Right renal pelvis (tissue), 4 donors: ENCODE results near the gene ITPR3. TPM values are rescaled to one million over a fixed set of nuclear protein-coding genes. Genes with fewer than 3 reads are reported as not detected.
A peak's percentile ranks its signal among the peaks of the same experiment; 100 is the strongest.

Experiments used
- DNase-seq, 4 donors: peaks; one replicate each; pipeline ENCODE4 v3.0.0-alpha.2; 2013; ENCODE audit warnings: low read depth in 4 of 4, low spot score in 3 of 4, missing footprints in 1 of 4
- polyA plus RNA-seq, 4 donors: library from polyadenylated mRNA; unstranded; fragments of 120-200 nt; gene quantifications; one replicate each; pipeline ENCODE4 v1.2.1, GENCODE V29; 2013; ENCODE audit not compliant: insufficient read length in 4 of 4

Gene ITPR3
- 1 to 10 TPM; 7.5 to 9.2 (median 8.7) TPM for polyA plus RNA-seq

DNA sequence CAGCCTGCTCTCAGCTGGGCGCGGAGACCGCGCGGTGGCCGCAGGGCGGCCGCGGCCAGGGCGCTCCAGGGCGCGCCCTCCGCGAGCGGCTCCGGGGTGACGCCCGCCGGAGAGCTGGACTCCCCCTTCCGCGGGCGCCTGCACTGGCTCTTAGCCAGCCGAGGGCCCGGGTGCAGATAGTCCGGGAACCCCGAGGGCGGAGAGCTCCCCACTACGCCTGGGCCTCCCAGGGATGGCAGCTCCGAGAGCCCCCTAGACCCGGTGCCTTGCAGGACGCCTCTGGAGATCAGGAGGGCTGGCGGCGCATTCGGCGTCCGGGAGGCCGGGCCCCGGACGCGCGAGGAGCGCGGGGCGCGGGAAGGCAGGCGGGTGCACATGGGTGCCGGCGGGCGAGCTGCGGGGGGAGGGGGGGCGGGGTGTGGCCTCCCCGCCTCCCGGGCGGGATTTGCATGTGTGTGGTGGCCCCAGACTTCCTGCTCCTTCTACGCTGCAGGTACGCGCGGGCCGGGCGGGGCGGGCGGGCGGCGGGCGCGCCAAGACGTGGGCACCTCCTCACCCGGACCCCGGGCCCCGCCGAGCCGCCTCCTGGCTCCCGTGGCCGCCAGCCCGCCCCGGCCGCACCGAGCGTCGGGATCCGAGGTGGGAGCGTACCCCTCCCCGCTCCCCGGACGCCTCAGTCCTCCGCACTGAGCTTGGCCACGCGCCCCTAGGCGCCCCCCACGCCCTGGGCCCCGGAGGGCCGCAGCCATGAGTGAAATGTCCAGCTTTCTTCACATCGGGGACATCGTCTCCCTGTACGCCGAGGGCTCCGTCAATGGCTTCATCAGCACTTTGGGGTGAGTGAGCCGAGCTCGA, at the start of gene ITPR3:
TSS of gene ITPR3 (plus strand) at position 467 of the 855 bp plus-strand sequence. CDS start at position 748, 281 bp downstream.
- DNase-seq, result no peak

DNA sequence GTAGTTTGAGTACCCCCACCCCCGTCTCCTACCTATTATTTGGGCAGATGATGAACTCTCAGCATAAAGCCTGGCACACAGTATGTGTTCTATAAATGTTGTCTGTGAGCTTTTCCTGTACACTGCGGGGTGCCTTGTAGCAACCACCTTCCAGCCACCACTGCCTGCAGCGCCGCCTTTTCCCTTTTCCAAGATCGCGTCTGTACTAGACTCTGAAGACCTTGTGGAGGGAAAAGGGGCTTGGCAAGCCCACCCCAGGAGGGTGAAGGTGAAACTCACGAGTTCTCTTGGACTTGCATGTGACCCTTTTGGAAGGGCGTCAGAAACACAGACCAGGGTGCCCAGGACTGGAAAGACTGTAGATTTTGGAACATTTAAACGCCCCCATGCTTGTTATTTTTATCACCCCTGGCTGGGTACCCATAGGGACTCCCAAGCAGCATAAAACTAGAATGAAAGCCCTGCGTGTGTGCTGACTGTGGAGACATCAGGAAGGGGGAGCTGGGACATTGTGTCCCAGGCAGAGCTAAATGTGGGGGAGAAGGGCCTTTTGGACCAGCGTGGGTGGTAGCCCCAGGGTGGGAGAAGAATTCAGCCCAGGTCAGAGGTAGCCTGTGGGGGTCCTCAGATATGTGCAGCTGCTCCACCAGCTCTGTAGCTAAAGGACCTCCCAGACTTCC, 49.3 kb upstream of the ITPR3 start:
- no peak for DNase-seq

DNA sequence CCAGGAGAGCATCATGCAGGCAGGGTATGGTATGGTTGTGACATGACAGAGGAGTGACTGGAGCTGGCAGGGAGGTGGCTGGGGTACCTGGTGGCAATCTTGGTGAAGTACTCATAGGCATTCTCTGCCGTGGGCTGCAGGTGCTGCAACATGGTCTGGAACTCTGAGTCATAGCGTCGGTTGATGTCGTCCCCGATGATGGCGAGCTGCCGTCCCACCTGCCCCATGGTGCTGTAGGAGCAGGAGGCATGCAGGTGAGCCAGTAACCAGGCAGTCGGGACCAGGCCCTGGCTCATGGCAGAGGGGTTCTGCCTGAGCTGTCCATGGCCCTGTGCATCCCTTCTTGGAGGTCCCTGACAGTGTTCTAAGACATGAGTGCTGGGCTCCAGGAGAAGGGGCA, 45.9 kb upstream of the ITPR3 start:
- no peak for DNase-seq

DNA sequence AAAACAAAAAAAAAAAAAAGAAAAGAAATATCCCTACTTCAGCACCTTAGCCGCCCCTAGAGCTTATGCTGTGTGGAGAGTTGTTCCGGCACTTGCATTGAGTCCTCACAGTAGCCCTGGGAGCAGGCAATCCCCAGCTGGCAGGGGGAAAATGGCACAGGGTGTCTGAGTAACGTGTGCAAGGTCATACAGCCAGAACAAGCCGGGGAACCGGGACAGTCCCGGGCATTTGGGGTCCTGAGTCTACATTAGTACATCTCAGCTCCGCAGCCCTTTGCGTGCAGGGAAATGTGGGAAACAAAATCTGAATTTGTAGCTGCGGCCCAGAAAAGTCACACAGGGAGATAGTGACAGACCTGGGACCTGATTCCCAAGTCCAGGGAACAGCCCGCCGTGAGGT, 44.5 kb upstream of the ITPR3 start:
- no peak for DNase-seq

DNA sequence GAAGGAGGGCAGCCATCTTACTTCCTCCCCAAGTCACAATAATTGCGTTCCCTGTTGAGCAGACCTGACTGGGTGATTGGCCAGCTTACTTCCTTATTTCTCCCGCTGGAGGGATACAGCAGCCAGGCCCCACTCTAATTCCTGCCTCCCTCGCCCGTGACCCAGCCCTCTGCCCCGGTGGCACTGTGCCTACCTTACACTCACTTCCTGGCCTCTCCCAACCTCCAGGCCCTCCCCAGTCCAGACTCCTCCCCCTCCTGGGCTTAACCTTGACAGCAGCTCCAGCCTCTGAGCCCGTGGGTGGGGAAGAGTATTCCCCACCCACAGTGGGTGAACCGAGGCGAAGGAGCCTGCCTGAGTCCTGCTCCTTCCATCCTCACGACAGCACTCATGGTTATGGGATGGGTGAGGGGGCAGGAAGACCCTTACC, 44.0 kb upstream of the ITPR3 start:
- DNase-seq, result no peak

DNA sequence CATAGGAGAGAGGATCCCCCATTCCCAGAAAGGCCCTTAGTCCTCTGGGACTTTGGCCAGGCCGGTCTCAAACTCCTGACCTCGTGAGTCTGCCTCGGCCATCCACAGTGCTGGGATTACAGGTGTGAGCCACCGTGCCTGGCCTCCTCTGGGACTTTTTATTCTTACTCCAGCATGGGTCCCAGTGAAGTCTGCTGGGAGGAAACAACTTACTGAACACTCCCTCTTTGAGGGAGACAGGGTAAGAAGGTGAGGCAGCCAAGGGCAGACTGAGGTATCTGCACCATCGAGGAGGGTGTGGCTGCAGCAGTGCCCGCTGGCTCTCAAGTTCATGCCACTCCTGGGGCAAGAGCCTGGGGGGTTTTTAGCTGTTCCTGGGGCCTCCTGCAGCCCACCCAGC, 43.4 kb upstream of the ITPR3 start:
- no peak for DNase-seq

DNA sequence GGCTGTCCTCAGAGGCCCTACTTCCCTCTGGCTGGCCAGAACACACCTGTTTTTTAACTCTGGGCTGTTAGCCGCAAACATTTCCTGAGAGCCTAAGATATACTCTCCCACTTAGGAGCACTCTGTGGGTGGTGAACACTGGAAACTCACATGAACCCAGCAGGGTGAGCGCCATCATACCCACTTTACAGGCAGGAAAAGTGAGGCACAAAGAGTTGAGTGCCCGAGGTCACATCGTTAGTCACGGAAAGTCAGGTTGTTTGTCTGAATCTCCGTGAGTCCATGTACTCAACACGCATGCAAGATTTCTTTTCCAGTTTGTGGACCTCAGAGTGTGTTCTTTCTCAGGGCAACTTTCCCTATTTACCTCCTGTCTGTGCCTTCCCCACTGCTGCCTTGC, 43.0 kb upstream of the ITPR3 start:
- no peak for DNase-seq

DNA sequence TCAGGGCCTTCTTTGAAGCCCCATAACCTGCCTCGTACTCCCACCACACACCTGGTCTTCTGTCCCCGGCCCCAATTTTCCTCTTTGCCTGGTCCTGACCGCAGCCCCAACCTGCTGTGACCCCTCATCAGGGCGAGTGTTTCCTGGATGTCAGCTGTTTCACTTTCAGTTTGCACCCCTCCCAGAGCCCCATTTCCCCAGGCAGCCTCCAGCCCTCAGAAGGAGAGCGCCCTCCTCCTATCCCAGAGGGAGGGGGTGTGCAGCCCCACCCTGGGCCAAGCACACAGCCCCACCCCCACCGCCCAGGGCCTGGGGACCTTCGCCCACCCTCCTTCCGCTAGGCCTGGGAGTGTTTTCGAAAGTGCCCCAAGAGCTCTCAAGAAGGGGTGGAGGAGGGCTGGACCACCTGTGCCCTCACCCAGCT, 42.5 kb upstream of the ITPR3 start:
- no peak for DNase-seq

DNA sequence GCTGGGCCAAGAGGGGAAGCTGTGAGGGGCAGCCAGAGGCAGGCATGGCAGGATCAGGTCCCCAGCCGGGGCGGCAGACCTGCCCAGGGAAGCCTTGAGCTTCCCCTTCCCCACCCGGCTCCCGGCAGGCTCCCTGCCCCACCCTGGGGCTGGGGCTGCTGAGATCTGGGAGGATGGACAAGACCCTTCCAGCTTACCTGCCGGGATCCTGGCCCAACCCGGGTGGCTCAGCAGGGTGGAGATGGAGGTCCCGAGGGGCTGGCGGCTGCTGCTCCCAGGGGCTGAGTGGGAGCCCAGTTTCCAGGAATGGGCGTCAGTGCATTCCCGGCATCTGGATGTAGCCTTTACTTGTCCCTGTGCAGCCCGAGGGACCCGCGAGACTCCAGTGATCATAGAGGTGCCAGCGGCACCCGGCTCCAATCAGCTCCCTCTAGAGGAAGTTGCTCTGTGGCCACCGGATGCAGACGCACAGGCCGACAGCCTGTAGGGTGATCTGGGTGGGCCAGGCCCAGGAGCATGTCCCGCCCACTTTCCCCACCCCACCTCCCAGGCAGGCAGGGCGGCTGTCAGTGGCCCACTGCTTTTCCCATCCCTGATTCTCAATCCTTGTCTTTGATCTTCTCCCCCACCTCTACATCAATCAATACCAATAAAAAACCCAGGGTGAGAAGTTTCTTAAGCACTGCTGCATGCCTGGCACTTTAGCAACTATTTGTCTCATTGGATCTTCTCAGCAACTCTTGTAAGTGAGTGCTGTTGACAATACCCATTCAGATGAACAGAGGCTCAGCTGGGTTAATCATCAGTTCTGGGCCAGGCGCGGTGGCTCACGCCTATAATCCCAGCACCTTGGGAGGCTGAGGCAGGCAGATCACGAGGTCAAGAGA, 41.1 kb upstream of the ITPR3 start, which contains the start of gene BAK1:
TSS of gene BAK1 (minus strand) at position 449 of the 887 bp plus-strand sequence. CDS start 2,672 bp downstream, outside the sequence.
- peak in 2 of 4 donors; percentile 68 to 84 for DNase-seq

DNA sequence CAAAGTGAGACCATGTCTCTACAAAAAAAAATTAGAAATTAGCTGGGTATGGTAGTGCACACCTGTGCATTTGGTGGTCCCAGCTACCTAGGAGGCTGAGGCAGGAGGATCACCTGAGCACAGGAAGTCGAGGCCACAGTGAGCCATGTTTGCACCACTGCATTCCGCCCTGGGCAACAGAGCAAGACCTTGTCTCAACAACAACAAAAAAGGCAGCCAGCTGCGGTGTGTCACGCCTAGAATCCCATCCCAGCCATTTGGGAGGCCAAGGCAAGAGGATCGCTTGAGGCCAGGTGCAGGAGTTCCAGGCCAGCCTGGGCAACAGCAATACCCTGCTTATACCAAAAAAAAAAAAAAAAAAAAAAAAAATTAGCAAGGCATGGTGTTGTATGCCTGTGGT, 39.9 kb upstream of the ITPR3 start:
- DNase-seq, result no peak

DNA sequence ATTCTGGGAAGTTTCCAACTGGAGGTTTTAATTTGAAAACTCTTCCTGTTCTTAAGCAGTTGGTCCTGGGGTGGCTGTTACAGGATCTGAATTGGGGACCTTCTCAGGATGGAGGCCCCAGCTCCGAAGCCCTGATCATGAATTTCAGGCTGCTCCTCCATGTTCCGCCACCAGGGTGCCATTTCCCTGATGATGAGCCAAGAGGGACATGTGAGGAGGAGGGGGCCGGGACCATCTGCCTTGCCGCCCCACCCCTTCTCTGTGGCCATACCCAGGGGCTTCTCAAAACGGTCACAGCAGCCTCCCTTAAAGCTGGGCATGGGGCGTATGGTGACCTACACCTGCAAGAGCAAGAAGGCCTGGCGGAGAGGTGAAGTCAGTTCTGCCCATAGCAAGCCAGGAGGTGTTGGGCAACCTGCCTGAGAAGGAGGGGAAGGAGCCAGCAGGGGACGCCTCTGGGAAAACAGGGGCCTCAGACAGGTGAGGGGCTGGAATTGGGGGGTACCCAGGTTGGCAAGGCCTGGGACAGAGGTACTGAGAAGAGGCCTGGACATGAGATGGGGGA, 37.4 kb upstream of the ITPR3 start:
- DNase-seq, result no peak

DNA sequence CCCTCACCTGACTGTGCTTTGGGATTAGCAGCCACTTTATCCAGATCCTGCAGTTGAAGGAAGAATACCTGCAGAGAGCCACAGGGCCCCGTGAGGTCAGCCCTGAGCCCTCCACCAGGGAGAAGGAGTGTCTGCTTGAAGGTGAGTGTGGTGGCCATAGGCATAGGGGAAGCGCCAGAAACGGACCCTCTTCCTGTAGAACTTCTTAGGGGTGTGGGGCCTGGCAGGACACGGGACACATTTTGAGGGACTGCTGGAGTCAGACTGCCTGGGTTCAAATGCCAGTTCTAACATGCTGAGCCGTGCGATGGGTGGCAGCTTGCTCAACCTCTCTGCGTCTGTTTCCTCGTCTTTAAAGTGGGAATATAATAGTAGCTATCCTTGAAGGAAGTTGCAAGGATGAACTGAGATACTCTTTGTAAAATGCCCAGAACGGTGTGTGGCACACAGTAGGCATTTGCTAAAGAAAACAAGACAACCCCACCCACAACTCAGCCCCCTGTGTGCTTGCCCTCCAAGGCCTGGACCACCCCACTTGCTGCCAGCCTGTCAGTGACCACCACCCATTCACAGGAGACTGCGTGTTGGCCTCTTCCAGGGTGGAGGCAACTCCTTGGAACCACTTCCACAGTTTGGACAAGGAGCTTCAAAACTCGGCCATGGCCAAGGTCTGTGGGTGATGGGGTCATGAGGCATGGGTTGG, 36.3 kb upstream of the ITPR3 start:
- DNase-seq, result no peak

DNA sequence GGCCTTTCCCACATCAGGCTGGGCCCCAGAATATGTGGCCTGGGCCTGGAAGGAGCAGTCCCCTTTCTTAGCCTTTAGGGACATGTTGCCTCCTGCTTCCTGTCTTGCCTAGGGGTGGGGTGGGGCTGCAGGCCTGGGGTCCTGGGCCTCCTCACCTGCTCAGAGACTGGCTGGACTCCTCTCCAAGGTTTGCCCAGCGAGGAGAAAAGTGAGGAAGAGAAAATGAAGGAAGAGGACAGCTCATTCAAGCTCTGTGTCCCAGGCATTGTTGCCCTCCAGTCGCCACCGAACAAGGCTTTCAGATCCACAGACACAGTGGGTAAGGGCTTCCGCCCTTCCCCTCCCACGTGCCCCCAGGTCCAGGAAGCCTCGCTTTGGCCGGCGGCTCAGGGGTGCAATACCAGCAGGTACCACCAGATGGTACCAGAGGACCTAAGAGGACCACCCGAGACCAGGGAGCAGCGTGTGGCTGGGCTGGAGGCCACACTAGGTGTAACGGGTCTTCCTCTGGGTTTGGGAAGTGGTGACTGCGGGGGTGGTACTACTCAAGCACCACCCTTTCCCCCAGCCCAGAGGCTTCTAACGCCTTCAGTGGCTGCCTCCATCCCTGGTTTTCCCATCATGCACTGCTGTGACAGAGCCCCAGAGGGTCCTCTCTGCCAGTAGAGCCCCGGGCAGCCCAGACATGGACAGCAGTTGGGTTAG, 35.6 kb upstream of the ITPR3 start:
- peak in 1 of 4 donors; percentile 72 for DNase-seq

DNA sequence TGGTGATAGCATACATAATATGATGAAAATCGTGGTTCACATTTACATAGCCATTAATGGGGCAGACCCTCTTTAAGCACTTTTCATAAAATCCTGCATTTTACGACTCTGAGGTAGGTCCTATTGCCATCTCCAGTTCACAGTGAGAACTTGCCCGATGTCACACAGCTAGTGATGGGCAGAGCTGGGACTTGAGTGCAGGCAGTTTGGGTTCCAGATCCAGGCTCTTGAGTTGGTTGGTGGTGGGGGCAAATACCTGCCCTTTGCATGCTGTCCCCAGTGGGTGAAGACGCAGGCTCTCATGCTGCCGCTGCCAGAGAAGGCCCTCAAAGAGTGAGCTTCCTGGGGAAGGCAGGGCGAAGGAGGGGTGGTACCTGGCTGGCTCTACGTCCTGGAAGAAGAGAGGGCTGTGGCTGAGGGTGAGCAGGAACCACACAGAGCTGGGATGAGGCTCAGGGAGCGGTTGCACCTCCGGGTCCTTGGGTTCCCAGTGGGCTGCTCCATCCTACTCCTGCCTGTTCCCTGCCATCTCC, 34.9 kb upstream of the ITPR3 start:
- no peak for DNase-seq

DNA sequence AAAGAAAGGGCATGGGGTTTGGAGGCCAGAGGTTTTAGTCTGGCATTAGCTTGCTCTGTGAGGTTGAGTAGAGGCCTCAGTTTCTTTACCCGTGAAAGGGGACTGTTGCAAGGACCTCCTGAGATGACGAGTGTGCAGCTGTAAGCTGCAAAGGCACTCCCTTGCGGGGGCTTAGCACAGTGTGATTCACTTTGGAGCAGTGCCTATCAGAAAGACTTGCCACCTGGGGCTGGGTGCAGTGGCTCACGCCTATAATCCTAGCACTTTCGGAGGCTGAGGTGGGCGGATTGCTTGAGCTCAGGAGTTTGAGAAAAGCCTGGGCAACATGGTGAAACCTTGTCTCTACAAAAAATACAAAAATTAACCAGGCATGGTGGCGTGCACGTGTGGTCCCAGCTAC, 33.6 kb upstream of the ITPR3 start:
- DNase-seq, result no peak

DNA sequence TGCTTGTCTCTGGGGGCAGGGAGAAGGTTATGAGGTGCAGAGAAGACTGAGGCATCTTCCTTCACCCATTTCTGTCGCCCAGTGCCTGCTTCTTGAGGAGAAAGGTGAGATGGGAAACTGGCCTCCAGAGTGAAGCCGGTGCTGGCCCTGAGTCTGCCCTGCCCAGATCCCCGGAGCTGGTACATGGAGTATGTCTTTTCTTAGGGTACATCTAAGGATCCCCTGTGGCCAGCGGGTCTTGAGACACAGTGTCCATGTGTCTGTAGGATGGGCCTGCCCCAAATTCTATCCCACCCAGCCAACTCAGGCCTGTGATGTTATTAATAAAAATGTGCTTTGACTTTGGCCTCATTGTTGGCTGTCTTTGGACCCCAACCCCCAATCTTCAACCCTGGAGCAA, 32.2 kb upstream of the ITPR3 start:
- DNase-seq, result no peak

DNA sequence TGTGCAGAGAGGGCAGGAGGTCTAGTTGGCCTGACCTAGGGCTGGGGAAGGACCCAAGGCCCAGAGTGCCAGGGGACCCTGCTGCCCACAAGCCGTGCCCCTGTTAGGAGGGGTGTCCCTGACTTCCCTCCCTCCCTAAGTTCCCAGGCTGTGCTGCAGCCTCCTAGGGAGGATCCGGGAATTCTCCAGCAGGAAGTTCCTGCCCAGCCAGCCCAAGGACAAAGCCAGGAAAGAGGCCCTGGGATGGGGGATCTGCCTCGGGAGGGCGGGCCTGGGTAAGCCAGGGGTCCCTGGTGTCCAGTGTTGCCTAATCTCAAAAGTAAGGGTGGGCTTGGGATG, 31.8 kb upstream of the ITPR3 start:
- no peak for DNase-seq

DNA sequence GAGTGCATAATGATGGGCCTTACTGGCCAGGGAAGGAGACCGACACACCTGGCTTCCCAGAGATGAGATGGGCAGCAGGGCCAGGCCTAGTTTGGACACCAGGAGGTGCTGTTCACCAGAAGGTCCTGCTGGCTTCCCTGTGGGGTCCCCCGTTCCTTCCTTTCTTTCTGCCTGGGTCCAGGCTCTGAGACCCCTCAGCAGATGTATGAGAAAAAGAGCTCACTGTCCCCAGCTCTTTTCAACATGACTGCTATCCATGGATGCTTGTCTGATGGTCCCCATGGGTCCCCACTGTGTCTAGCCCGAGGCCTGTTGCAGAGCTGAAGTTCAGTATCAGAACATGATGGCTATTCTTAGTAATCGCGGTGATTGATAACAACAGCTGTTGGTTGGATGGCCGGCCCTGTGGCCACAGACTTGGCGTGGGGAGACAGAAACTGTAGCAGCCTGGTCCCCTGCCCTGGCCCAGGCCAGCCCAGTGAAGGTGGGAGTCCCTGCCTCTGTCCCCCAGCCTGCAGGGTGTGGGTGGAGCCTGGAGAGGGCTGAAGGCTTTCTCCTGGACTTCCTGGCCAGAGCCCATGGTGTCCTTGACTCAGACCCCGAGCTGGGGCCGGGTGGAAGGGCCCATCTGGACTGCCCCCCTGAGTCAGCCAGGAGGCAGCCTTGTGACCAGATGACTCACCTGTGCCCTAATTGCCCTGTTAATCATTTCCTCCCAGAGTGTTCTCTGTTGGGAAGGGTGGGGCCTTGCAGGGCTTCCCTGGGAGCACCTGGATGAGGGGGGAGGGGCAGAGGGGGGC, 31.2 kb upstream of the ITPR3 start:
- DNase-seq, result no peak
